ENCODE results near the gene BHLHA9.

The BHLHA9 gene

GRCh38 chr17:1274245-1274608 lies 4.0 kb downstream of the BHLHA9 start:
- DNase-seq (ENCODE audit: low read depth) = no peak
- no peak for TF ChIP-seq CTCF (IDR thresholded peaks at IDR 0.05; ENCODE audit: low read depth, low read length, missing control alignments)
- in situ Hi-C loops (cut with HindIII; ENCODE audit: low sequenced_read_pairs) = no loop called here
- H3K4me3 ChIP-seq (ENCODE audit: low read depth, low read length) = no peak overlapping the region

DNA sequence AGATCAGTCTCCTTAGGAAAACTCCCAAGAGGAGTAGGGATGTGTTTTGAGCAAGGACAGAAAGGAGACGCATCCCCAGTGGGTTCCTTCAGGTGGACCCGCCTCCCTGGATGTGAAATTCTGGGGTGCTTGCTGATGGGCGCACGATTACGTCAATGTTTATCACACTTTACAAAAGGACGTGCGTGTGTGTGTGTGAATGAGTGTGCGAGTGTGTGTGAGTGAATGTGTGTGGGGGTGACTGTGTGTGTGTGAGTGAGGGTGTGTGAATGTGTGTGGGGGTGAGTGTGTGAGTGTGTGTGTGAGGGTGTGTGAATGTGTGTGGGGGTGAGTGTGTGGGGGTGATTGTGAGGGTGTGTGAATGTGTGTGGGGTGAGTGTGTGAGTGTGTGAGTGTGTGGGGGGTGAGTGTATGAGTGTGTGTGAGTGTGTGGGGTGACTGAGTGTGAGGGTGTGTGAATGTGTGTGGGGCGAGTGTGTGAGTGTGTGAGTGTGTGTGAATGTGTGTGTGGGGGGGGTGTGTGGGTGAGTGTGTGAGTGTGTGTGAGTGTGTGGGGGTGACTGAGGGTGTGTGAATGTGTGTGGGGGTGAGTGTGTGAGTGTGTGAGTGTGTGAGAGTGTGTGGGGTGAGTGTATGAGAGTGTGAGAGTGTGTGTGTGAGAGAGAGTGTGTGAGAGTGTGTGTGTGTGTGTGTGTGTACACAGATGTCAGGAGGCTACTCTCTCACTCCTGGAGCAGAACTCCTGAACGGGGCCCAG lies 5.1 kb downstream of the BHLHA9 start:
- in situ Hi-C loops (cut with HindIII; ENCODE audit: low sequenced_read_pairs) = no loop called here
- no peak for DNase-seq (ENCODE audit: low read depth)
- no peak for TF ChIP-seq CTCF (IDR thresholded peaks at IDR 0.05; ENCODE audit: low read depth, low read length, missing control alignments)
- no peak overlapping the region for H3K4me3 ChIP-seq (ENCODE audit: low read depth, low read length)

DNA sequence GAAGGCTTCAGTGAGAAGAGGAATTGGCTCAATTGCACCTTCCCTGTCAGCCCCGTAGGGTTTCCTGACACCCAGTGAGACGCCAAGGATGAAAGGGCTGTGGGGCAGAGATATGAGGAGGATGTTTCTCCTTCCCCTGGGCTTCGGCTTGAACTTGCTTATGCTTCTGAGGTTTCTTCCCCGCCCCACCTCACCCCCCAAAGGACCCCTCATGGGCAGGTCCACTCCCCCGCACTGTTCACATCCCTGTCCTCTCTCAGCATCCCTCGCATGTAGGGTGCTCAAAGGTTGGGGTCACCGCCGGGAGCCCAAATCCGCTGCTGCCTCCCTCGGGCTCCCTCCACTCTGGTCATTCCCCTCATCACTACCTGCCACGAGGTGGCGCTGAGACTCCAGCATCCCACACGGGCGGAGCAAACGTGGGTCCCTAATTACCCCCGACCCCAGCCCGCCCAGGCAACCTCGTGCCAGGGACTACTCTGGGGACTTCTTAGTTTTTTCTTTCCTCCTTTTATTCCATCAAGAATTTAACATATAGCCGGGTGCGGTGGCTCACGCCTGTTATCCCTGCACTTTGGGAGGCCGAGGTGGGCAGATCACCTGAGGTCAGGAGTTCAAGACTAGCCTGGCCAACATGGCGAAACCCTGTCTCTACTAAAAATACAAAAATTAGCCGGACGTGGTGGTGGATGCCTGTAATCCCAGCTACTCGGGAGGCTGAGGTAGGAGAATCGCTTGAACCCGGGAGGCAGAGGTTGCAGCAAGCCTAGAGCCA lies 5.9 kb downstream of the BHLHA9 start:
- peak; percentile 76 for TF ChIP-seq CTCF (IDR thresholded peaks at IDR 0.05; ENCODE audit: low read depth, low read length, missing control alignments)
- H3K4me3 ChIP-seq (ENCODE audit: low read depth, low read length) = no peak overlapping the region
- in situ Hi-C loops (cut with HindIII; ENCODE audit: low sequenced_read_pairs) = no loop called here
- DNase-seq (ENCODE audit: low read depth) = no peak

- in situ Hi-C loops (cut with HindIII; ENCODE audit: low sequenced_read_pairs) = no loop called here
- no peak for TF ChIP-seq CTCF (IDR thresholded peaks at IDR 0.05; ENCODE audit: low read depth, low read length, missing control alignments)
- no peak overlapping the region for H3K4me3 ChIP-seq (ENCODE audit: low read depth, low read length)
- no peak for DNase-seq (ENCODE audit: low read depth)
Observed at GRCh38 chr17:1280652-1281051, 10.4 kb downstream of the BHLHA9 start.

GRCh38 chr17:1286379-1287106 lies 16.3 kb downstream of the BHLHA9 start:
- TF ChIP-seq CTCF (IDR thresholded peaks at IDR 0.05; ENCODE audit: low read depth, low read length, missing control alignments) = no peak
- in situ Hi-C loops (cut with HindIII; ENCODE audit: low sequenced_read_pairs) = no loop called here
- no peak overlapping the region for H3K4me3 ChIP-seq (ENCODE audit: low read depth, low read length)
- no peak for DNase-seq (ENCODE audit: low read depth)

DNA sequence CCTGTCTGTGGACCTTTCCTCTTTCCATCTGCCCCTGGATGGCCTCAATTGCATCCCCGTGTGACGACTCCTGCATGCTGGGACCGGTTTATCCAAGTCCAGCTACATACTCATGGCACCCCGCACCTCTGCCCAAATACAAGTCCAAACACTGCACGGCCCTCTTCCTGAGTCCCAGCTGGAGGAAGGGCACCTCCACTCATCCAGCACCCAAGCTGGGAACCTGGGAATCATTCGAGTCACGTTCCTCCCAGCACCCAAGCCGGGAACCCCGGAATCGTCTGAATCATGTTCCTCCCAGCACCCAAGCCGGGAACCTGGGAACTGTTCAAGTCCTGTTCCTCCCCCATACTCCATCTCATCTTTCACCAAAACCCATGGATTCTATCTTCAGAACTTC lies 19.5 kb downstream of the BHLHA9 start:
- in situ Hi-C loops (cut with HindIII; ENCODE audit: low sequenced_read_pairs) = no loop called here
- no peak for DNase-seq (ENCODE audit: low read depth)
- no peak for TF ChIP-seq CTCF (IDR thresholded peaks at IDR 0.05; ENCODE audit: low read depth, low read length, missing control alignments)

More for the DNA sequence above, 19.5 kb downstream of the BHLHA9 start:
- no peak overlapping the region for H3K4me3 ChIP-seq (ENCODE audit: low read depth, low read length)
